H1 (cell line): ENCODE data around the gene CITED4. TPM values are rescaled to one million over a fixed set of nuclear protein-coding genes. Genes with fewer than 3 reads are reported as not detected.

ENCODE experiments used
- polyA plus RNA-seq, 7 experiments: library from polyadenylated mRNA; depleted of rRNA in 3 of 7; stranded (reverse) in 5 of 7; unstranded in 2 of 7; fragments of >200 nt in 5 of 7; fragments of 200-250 nt in 2 of 7; gene quantifications; 1 replicate in 5 of 7; 2 replicates in 1 of 7; 4 replicates in 1 of 7; pipeline versions ENCODE4 v1.2.1 to v1.2.3, GENCODE V29; 2011 to 2013; ENCODE audit warnings: missing spikeins in 2 of 7, mixed read lengths in 2 of 7
- total RNA-seq: library from RNA; stranded (reverse); fragmentation: NEBNext Ultra II Directional; extraction: Animal tissue kit (Norgen Biotek cat#: 25700); gene quantifications from 2 replicates; pipeline ENCODE4 v1.2.1, GENCODE V29; 2021

CITED4 gene
- total and polyA plus RNA-seq, 2 of the 8 experiments (the other 6 are each of a cell fraction or from before 2014, with no cell fraction given), result 5.4 to 16.3 TPM

Other genes starting within 250 kb of the CITED4 start
- 20.6 and 21.0 TPM in 2 replicates for gene RIMS3, start 196.7 kb downstream of the CITED4 start, total RNA-seq
- 13.3 and 20.6 TPM in 2 replicates for gene RIMS3, start 196.7 kb downstream of the CITED4 start, polyA plus RNA-seq (2011; rRNA removed)
- 51.1 and 54.1 TPM in 2 replicates for gene NFYC, start 170.7 kb downstream of the CITED4 start, total RNA-seq
- 107 and 124 TPM in 2 replicates for gene NFYC, start 170.7 kb downstream of the CITED4 start, polyA plus RNA-seq (2011; rRNA removed)
- gene KCNQ4, start 78.6 kb downstream of the CITED4 start, total RNA-seq, result 3.5 and 3.9 TPM in 2 replicates
- gene KCNQ4, start 78.6 kb downstream of the CITED4 start, polyA plus RNA-seq (2011; rRNA removed), result 2.2 and 4.0 TPM in 2 replicates
- gene CTPS1, start 117.3 kb upstream of the CITED4 start, total RNA-seq, result 98.4 and 103 TPM in 2 replicates
- 35.5 and 35.6 TPM in 2 replicates for gene CTPS1, start 117.3 kb upstream of the CITED4 start, polyA plus RNA-seq (2011; rRNA removed)
- gene SLFNL1, start 159.4 kb upstream of the CITED4 start, total RNA-seq, result not detected in 2 replicates
- not detected in 2 replicates for gene SLFNL1, start 159.4 kb upstream of the CITED4 start, polyA plus RNA-seq (2011; rRNA removed)